KOPT-K1 (cell line): ENCODE data around the gene PSD4.
A peak's percentile ranks its signal among the peaks of the same experiment; 100 is the strongest.
"Not testable (repeated sequence)": the region's sequence is repeated elsewhere in the genome, so short reads cannot be mapped to it uniquely, and the experiment has no call there.

Experiments used
- H3K27ac ChIP-seq: fragments of 200-600 bp; sonication (generic); 2 replicates; pipeline ENCODE4 v1.5.1; 2016; ENCODE audit warnings: antibody characterized with exemption, mild to moderate bottlenecking, low read depth, low read length; ENCODE audit not compliant: poor library complexity, severe bottlenecking
- H3K36me3 ChIP-seq: fragments of 200-600 bp; sonication (generic); 2 replicates; pipeline ENCODE4 v1.5.1; 2017; ENCODE audit warnings: antibody characterized with exemption, mild to moderate bottlenecking, low read length, moderate library complexity; ENCODE audit not compliant: insufficient read depth
- H3K9me3 ChIP-seq: fragments of 200-600 bp; sonication (generic); 2 replicates; pipeline ENCODE4 v1.5.1; 2017; ENCODE audit warnings: antibody characterized with exemption, low read length, mild to moderate bottlenecking; ENCODE audit not compliant: insufficient read depth, poor library complexity, severe bottlenecking

PSD4 gene

DNA sequence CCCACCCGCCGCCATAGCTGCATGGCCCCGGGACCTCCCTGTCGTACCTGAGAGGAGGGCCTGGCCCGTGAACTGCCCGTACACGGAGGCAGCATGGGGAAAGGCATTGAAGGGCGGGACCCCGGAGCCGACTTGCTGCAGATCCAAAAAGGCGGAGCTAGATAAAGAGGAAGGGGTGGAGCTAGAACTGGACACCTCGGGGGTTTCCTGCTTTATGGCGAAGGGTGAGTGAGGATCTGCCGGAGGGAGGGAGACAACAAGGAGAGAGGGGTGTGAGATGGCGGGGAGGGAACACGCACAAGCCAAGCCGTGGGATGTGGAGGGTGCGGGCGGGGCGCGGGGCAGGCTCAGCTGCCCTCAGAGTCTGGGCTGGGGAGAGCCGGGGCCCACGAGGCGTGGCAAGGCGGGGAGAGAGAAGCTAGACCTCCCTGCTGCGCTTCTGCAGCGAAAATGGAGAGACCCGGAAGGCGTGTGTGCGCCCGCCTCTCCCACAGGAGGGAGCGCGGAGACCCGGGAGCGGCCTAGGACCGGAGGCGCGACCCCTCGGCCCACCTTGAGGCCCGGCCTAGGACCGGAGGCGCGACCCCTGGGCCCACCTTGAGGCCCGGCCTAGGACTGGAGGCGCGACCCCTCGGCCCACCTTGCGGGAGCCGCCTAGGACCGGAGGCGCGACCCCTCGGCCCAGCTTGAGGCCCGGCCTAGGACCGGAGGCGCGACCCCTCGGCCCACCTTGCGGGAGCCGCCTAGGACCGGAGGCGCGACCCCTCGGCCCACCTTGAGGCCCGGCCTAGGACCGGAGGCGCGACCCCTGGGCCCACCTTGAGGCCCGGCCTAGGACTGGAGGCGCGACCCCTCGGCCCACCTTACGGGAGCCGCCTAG is 61.8 kb downstream of the PSD4 start:
- Histone ChIP-seq H3K27ac (peak overlapping the region; percentile 85), H3K36me3 (peaks cover 40% of the 10 kb centered on the region)
- H3K9me3 ChIP-seq, result not testable (repeated sequence)

DNA sequence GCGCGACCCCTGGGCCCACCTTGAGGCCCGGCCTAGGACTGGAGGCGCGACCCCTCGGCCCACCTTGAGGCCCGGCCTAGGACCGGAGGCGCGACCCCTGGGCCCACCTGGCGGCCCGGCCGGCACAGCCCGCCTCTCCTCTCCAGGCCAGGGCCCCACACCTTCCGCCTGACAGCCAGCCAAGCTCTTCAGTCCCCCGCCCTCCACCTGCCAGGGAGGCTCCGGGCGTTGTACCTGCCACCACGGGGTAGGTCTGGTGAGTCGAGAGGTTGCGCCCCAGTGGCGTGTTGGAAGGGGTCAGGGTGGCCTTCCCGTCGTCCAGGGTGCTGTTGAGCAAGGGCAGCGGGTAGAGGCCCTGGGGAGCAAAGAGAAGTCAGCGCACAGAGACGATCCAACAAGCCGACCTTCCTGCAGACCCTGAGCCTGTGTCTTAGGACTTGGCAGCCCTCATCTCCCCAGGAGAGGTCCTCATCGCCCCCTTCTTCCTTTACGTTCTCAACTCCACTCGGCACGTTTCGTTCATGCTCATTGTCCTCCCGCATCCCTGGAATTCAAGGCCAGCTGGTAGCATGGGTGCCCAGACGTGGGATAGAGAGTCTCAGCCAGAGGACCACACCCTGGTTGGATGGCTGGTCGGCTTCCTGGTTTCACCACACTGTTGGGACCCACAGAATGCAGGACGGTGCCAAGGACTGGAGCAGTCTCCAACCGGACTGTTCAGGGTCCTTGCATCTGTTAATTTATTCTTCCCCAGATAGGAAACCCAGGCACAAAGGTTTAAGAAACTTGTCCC is 62.8 kb downstream of the PSD4 start:
- peak overlapping the region; percentile 85 for H3K27ac ChIP-seq
- H3K36me3 ChIP-seq, result peaks cover 50% of the 10 kb centered on the region
- H3K9me3 ChIP-seq, result no peaks in the 10 kb centered on the region

DNA sequence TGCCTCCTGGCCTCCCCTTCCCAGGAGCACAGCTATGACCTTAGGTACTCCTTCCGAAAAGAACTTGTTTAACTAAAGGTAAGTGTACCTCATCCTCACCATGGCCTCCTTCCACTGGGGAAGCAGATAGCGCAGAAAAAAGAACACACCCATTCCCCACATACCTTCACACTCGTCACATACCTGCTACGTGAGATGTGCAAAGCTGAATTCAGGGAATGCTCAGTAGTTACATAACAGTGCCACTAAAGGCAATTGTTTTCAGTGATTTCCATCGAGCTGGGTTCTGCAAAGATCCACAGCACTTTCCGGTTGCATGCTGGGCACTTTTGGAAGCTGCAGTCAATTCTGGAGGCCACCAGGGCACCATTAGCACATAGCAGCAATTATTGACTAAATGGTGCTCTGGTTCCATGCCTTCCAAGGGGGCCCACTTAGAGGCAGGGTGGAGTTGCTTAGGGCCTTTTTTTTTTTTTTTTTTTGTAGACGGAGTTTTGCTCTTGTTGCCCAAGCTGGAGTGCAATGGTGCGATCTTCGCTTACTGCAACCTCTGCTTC is 63.9 kb downstream of the PSD4 start:
- H3K9me3 ChIP-seq, result no peaks in the 10 kb centered on the region
- peaks cover 61% of the 10 kb centered on the region for H3K36me3 ChIP-seq
- H3K27ac ChIP-seq, result no peak overlapping the region

DNA sequence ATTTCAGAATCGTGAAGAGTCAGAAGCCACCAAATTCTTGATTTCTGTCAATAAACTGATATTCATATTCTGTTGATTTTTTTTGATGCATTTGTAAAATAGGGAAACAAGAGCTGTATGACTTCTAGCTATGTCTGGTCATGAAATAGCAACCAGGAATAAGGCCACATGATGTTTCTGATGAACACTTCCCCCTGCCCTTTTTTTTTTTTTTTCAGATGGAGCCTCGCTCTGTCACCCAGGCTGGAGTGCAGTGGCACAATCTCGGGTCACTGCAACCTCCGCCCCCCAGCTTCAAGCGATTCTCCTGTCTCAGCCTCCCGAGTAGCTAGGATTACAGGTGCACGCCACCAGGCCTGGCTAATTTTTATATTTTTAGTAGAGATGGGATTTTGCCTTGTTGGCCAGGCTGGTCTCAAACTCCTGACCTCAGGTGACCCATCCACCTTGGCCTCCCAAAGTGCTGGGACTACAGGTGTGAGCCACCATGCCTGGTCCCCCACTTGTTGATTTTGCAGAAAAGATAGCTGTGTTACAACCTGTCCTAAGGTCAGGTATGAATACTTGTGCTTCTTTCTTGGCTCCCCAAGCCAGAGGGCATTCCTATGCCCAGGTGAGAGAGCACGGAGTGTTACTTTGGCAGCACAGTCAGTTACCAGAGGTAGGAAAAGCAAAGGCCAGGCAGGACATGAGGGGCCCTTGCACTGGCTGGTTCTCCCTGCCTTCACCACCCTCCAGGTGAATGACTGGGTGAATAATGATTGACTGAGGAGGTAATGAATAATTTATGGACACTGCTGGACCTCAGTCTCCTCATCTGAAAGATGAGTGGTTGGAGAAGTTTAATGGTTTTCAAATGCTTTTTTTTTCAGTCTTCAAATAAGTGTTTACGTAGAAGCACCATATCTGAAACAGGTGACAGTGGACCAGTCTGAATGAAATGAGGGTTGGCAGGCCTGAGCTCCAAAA is 65.4 kb downstream of the PSD4 start:
- Histone ChIP-seq H3K9me3 (no peaks in the 10 kb centered on the region), H3K27ac (no peak overlapping the region), H3K36me3 (peaks cover 70% of the 10 kb centered on the region)

DNA sequence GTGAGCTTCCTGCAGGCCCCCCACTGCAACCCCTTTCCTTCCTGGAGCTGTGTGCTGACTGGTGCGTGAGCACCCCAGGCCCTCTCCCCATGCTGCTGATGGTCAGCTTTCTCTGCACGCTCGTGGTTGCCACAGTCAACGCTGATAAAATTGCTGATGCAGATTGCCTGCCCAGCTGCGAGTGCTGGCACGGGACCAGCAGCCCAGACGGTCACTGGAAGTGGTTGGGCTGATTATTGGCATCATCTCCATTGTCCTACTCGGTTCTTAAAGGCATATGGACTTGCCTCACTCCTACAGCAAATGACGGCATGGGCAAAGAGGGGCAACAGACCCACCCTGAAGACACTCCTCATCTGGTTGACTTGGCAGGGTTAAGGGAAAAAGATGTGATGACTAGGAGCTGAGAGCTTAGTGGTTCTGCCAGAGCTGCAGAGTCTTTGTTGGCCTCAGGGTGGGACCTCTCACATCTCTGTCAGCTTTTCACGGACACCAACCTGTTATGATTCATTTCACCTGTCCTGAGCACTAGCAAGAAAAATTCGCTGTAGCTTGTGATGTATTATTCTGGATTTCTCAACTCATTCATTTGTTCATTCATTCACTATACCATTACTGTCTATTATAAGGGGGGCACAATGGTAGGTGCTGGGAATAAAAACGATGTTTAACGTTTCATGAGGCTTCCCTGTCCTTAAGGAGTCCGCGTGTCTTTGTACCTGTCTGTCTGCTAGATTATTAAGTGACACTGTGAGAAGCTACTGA is 66.6 kb downstream of the PSD4 start:
- Histone ChIP-seq H3K27ac (no peak overlapping the region), H3K36me3 (peaks cover 71% of the 10 kb centered on the region)

DNA sequence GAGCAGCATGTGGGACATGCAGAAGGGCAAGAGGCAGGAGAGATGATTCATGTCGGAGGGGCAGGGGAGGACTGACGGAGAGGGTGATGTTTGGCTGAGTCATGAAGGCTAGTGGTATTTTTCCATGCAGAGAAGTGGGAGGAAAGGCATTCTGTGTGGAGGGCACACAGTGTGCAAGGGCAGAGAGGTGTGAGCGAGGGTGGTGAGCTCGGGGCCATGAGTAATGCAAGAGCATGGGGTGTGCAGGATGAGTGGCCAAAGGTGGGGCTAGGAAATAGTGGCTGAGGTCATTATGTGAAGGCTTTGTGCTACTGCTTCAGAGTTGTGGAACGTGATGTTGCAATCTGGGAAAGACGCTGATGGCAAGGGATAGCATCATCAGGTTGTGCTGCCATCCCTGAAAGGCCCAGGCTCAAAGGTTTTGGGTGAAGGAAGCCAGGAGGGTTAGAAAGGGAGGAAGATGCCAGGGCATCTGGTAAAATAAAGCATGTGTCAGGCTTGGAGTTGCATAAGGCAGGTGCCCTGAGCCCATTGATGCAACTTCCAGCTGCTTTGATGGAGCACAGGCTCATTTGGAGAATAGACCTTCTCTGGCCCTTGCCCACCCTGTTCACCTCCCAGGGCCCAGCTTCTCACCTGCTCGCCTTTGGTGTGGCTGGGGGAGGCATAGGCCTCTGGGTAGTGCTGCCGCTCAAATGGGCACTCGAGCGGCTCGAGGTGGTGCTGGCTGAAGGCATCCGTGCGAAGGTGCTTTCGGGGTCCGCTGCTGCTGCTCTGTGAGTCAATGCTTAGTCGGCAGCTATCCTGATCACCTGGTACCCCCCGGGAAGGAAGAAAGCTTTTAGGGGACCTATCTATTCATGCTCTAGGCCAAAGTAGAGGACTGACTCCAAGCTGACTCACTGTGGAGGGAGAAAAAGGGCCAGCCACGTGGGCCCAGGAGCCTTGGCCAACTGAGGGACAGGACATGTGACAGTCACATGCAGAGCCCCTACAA is 67.4 kb downstream of the PSD4 start:
- Histone ChIP-seq H3K36me3 (peaks cover 74% of the 10 kb centered on the region), H3K27ac (no peak overlapping the region), H3K9me3 (no peaks in the 10 kb centered on the region)

More for the DNA sequence above, 66.6 kb downstream of the PSD4 start:
- no peaks in the 10 kb centered on the region for H3K9me3 ChIP-seq

DNA sequence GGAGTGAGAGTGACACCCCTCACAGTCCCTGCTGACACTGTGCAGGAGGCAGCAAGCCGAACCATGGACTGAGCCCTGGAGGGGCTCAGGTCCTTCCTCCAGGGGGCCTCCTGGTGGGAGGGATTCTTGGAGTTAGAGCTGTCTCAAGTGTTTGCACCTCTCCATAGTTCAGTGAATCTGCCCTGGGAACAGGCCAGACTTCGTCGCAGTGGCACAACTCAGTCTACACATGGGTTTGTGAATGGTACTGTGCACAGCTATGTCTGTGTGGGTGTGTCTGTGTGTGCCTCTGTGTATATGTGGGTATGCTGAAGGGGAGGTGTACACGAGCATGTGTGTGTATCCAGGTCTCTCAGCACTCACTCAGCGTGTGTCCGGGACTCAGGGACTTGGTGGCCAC is 68.6 kb downstream of the PSD4 start:
- Histone ChIP-seq H3K9me3 (no peaks in the 10 kb centered on the region), H3K36me3 (peaks cover 67% of the 10 kb centered on the region), H3K27ac (no peak overlapping the region)

DNA sequence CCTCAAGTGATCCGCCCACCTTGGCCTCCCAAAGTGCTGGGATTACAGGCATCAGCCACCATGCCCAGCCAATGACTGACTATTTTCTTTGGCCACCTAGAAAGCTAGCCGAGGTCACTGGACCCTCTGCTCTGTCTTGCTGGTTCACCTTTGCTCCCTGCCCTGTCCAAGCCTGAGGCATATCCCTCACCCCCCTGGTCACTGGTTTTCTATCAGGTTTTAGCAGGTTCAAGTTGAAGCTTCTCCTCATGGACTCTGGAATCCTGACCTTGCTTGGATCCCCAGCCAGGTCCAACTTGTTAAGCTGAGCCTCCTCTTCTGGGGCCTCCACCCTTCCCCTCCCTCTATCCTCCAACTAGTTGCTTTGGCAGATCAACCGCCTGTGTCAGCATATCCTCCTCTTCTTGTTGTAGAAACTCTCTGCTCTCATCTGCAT is 71.5 kb downstream of the PSD4 start:
- peaks cover 37% of the 10 kb centered on the region for H3K36me3 ChIP-seq
- no peaks in the 10 kb centered on the region for H3K9me3 ChIP-seq
- H3K27ac ChIP-seq, result no peak overlapping the region

DNA sequence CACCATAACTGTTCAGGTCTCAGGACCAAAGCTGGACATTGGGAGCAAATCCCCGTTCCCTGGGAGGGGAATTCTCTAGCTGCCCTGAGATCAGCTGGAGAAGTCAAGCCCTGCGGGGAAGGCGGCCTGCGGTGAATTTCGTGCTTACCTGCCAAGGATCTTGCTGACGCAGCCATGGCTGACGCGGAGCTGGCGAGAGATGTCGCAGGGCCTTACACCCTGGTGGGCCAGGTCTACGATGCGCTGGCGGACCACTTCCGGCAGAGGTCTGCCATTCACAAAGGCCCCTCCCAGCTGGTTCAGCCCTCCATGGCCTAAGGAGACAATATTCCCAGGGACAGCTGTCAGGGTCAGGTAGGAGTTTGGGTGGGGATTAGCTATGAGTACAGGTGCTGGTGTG is 72.8 kb downstream of the PSD4 start:
- no peaks in the 10 kb centered on the region for H3K9me3 ChIP-seq
- H3K36me3 ChIP-seq, result peaks cover 24% of the 10 kb centered on the region; the same call in 1 of the 2 replicates
- no peak overlapping the region for H3K27ac ChIP-seq

DNA sequence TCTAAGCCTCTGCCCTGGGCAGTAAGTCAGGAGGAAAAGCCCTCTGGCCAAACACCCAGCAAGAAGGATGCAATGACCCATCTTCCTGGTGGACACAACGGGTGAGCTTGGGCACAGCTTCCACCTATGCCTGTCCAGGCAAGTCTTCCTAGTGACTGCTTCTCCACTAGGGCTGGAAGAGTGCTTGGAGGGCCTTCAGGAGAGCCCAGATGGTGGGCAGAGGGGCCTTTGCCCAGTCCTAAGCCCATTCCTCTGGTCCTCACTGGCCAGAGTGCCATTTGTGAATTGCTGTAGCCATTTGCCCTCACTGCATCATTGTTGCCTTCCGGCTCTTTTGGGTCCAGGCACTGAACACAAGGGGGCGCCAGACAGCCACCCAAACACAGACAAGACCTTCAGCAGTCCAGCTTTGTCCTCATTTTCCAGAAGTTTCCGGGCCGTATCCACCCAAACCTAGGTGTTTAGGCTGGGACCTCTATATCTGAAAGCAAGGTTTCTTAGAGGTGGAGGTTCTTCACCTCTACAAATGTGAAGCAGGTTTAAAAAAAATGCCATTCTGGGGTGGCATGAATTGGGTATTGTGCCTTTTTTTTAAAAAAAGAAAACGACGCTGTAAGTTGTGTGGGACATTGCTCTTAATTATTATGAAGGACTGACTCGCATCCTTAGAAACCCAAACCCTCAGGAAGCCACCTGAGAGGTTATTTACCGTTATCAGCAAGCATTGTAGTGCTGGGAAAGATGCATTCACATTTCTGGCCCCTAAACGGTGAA is 75.4 kb downstream of the PSD4 start:
- H3K9me3 ChIP-seq, result no peaks in the 10 kb centered on the region
- peaks cover 5% of the 10 kb centered on the region; the same call in 1 of the 2 replicates for H3K36me3 ChIP-seq
- peak overlapping the region; percentile 12 for H3K27ac ChIP-seq

DNA sequence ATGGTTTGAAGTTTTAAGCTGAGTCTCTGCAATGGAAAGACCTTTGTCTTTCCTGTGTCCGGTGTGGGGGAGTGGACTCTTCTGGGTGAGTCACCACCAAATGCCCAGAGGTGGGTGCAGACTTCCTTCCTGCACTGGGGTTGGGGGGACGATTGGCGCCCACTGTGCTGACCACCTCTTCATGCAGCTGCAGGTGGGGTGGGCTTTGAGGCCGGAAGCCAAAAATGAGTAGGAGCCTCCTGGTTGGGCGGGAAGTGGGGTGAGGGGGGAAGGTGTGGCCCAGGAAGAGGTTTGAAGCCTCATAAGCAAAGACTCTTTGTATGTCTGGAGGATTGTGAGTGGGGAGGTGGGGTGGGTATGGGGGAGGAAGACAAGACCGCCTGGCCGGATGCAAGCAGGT is 77.3 kb downstream of the PSD4 start:
- Histone ChIP-seq H3K36me3 (peaks cover 8% of the 10 kb centered on the region), H3K9me3 (no peaks in the 10 kb centered on the region), H3K27ac (peak overlapping the region; percentile 75)

DNA sequence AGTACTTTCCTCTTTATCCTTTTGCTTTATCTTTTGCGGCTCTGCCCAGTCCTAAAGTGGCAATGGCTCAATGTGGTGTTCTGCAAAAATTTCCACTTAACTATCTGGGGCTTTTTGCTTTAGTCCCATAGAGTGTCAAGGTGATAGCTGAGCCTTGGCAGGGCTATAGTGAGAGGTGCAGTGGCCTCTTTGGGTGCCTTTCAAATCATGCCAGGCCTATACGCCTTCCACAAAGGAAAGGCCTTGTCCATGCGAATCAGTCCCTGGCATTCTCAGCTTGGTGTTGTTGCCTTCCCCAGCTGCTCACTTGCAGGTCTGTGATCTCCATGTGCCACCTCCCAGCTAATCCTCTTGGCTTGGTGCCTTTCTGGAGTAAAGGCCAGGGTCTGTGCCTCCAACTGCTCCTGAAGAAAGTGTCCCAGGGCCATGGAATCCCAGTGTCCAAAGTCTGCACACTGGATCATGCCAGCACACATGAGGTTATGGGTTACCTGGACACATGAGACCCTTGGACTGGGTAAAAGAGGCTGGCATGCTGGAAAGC is 78.3 kb downstream of the PSD4 start:
- Histone ChIP-seq H3K36me3 (peaks cover 14% of the 10 kb centered on the region), H3K9me3 (no peaks in the 10 kb centered on the region), H3K27ac (peak overlapping the region; percentile 75)
